Caco-2 (cell line): ENCODE measurements around the gene LIG3. TPM values are rescaled to one million over a fixed set of nuclear protein-coding genes. Genes with fewer than 3 reads are reported as not detected.
"Not testable (repeated sequence)": the region's sequence is repeated elsewhere in the genome, so short reads cannot be mapped to it uniquely, and the experiment has no call there.

ENCODE experiments used
- BruUV-seq: library from RNA; stranded (reverse); fragments of 400-500 nt; replicated peaks from 2 replicates; lab custom pipeline; 2021; lab: Mats Ljungman, UMichigan
- CTCF ChIA-PET: fragments of 300-600 bp; sonication (Branson Sonifier 250); formaldehyde crosslinking; loops from one replicate; lab custom pipeline; 2022; ENCODE audit warnings: antibody characterized with exemption; lab: Charles Lee
- POLR2A ChIA-PET: fragments of 300-600 bp; sonication (Branson Sonifier 250); formaldehyde crosslinking; loops from one replicate; lab custom pipeline; 2022; ENCODE audit warnings: antibody characterized with exemption; lab: Charles Lee
- DNase-seq, 2 experiments: peaks; one replicate each; pipeline versions ENCODE4 v3.0.0 to v3.0.0-alpha.2; 2020 to 2022
- H3K27me3 ChIP-seq: replicated peaks from 2 replicates; pipeline ENCODE4 v1.6.0; 2011; ENCODE audit warnings: low read length; ENCODE audit not compliant: control insufficient read depth, insufficient read depth
- H3K36me3 ChIP-seq: 2 replicates; pipeline ENCODE4 v1.5.1; 2011; ENCODE audit warnings: low read length; ENCODE audit not compliant: control insufficient read depth, insufficient read depth
- H3K4me1 ChIP-seq: fragments of 250-450 bp; sonication (Bioruptor Pico); 2 replicates; pipeline ENCODE4 v1.5.1; 2020; ENCODE audit warnings: mild to moderate bottlenecking
- H3K4me3 ChIP-seq: 2 replicates; pipeline ENCODE4 v1.5.1; 2011; ENCODE audit warnings: low read depth, mild to moderate bottlenecking, control low read depth, low read length
- H3K9me3 ChIP-seq: fragments of 250-450 bp; sonication (Bioruptor Pico); 2 replicates; pipeline ENCODE4 v1.5.1; 2020; ENCODE audit warnings: mild to moderate bottlenecking, moderate library complexity
- H3K27ac Mint-ChIP-seq: one replicate; pipeline ENCODE4 v1.8.0; 2022; ENCODE audit warnings: mixed read lengths; ENCODE audit not compliant: unreplicated experiment
- H3K27me3 Mint-ChIP-seq: one replicate; pipeline ENCODE4 v1.8.0; 2022; ENCODE audit warnings: mixed read lengths; ENCODE audit not compliant: insufficient read depth, unreplicated experiment
- H3K36me3 Mint-ChIP-seq: one replicate; pipeline ENCODE4 v1.8.0; 2022; ENCODE audit warnings: mild to moderate bottlenecking, mixed read lengths; ENCODE audit not compliant: insufficient read depth, unreplicated experiment
- H3K4me1 Mint-ChIP-seq: one replicate; pipeline ENCODE4 v1.8.0; 2022; ENCODE audit warnings: low read depth, mixed read lengths; ENCODE audit not compliant: unreplicated experiment
- H3K4me3 Mint-ChIP-seq: one replicate; pipeline ENCODE4 v1.8.0; 2022; ENCODE audit warnings: mild to moderate bottlenecking, moderate library complexity, mixed read lengths; ENCODE audit not compliant: unreplicated experiment
- H3K9me3 Mint-ChIP-seq: one replicate; pipeline ENCODE4 v1.8.0; 2022; ENCODE audit warnings: mixed read lengths; ENCODE audit not compliant: unreplicated experiment
- intact Hi-C: fragments of 100-400 bp; cut with micrococcal nuclease; formaldehyde crosslinking; loops from one replicate; pipeline ENCODE4 v1.10.0; 2022; ENCODE audit not compliant: unreplicated experiment
- total RNA-seq: library from RNA; stranded (reverse); gene quantifications from 2 replicates; pipeline ENCODE4 v1.2.3, GENCODE V29; 2022
- TF ChIP-seq, protein P1 (sequence below), 2 experiments: fragments of 200-600 bp in 1 of 2; IDR thresholded peaks; 1 replicate in 1 of 2; 2 replicates in 1 of 2; pipeline versions ENCODE4 v1.5.1 to v1.8.0; 2011 to 2022; ENCODE audit warnings: antibody characterized with exemption in 1 of 2, control low read depth in 1 of 2, inconsistent platforms in 1 of 2, low read depth in 1 of 2, low read length in 1 of 2, mild to moderate bottlenecking in 1 of 2, moderate library complexity in 1 of 2; ENCODE audit not compliant: insufficient read depth in 1 of 2, severe bottlenecking in 1 of 2, unreplicated experiment in 1 of 2

LIG3 gene
- total RNA-seq, 1 experiment from 2014 or later = 49.9 TPM

DNA sequence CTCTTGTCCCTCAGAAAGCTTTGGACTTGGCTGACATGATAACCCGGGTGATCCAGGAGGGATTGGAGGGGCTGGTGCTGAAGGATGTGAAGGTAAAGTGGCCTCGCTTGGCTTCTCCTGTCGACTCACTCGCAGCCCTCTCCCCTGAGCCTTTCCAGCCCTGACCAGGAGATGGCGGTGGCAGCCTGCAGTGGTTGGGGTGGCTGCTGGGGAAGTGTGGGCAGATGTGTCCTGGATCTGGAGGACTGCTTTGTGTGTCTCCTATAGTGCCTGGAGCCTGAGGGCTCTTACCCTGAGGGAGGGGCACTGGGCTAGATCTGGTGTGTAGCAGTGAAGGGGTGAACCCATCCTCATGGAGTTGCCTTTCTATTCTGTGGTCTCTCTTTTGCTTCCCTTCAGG lies 17.9 kb downstream of the LIG3 start:
- ChIA-PET POLR2A (no interaction called here), CTCF (no interaction called here)
- Mint-ChIP-seq H3K4me1 (no peaks in the 10 kb centered on the region), H3K4me3 (no peak overlapping the region), H3K27me3 (no peaks in the 10 kb centered on the region), H3K36me3 (peaks cover 30% of the 10 kb centered on the region), H3K9me3 (no peaks in the 10 kb centered on the region), H3K27ac (no peak overlapping the region)
- Histone ChIP-seq H3K4me1 (no peaks in the 10 kb centered on the region), H3K4me3 (no peak overlapping the region), H3K36me3 (peaks cover 2% of the 10 kb centered on the region), H3K27me3 (no peaks in the 10 kb centered on the region), H3K9me3 (no peaks in the 10 kb centered on the region)
- TF ChIP-seq, protein P1, sequence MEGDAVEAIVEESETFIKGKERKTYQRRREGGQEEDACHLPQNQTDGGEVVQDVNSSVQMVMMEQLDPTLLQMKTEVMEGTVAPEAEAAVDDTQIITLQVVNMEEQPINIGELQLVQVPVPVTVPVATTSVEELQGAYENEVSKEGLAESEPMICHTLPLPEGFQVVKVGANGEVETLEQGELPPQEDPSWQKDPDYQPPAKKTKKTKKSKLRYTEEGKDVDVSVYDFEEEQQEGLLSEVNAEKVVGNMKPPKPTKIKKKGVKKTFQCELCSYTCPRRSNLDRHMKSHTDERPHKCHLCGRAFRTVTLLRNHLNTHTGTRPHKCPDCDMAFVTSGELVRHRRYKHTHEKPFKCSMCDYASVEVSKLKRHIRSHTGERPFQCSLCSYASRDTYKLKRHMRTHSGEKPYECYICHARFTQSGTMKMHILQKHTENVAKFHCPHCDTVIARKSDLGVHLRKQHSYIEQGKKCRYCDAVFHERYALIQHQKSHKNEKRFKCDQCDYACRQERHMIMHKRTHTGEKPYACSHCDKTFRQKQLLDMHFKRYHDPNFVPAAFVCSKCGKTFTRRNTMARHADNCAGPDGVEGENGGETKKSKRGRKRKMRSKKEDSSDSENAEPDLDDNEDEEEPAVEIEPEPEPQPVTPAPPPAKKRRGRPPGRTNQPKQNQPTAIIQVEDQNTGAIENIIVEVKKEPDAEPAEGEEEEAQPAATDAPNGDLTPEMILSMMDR (IDR thresholded peaks at IDR 0.05; ENCODE audit: insufficient read depth in 1 of 2, low read depth in 1 of 2, low read length in 1 of 2, severe bottlenecking in 1 of 2, unreplicated experiment in 1 of 2) = peak; percentile 86 to 97
- DNase-seq = peak; percentile 78 to 84
- BruUV-seq = no TSS peak
- intact Hi-C loops = loop anchor here (1.0 to 10.0 kb wide), 4 partner anchors 65 to 537 kb away; partner anchors contain the start of genes RAD51D, RFFL and SLFN12L

DNA sequence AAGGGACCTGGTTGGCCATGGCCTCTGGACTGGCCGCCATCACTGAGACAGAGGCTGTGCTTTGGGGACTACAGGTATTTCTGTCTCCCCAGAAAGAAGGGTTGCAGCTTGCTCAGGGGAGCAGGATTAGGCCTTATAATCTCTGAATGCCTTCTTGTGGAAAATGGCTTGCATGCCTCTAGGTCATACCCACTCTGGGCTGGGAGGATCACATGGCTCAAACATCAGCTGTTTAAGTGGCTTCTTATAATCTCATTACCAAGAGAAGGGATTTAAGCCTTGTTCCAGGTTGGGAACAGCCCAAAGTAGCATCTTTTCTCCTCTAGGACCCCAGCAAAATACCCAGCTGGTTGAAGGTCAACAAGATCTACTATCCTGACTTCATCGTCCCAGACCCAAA lies 19.1 kb downstream of the LIG3 start:
- no peaks in the 10 kb centered on the region for H3K27me3 Mint-ChIP-seq
- no peaks in the 10 kb centered on the region for H3K27me3 ChIP-seq
- no peak for DNase-seq
- no peak overlapping the region for H3K4me3 Mint-ChIP-seq
- ChIA-PET CTCF (no interaction called here), POLR2A (no interaction called here)
- no peak overlapping the region for H3K4me3 ChIP-seq
- H3K4me1 ChIP-seq = no peaks in the 10 kb centered on the region
- H3K36me3 Mint-ChIP-seq = peaks cover 30% of the 10 kb centered on the region
- H3K27ac Mint-ChIP-seq = no peak overlapping the region
- H3K9me3 ChIP-seq = no peaks in the 10 kb centered on the region
- TF ChIP-seq, protein P1 (IDR thresholded peaks at IDR 0.05; ENCODE audit: insufficient read depth in 1 of 2, low read depth in 1 of 2, low read length in 1 of 2, severe bottlenecking in 1 of 2, unreplicated experiment in 1 of 2) = no peak
- intact Hi-C loops = loop anchor here (10.0 kb wide), 1 partner anchor 535 kb away; the partner anchor contains the start of gene SLFN12L
- H3K4me1 Mint-ChIP-seq = no peaks in the 10 kb centered on the region
- H3K36me3 ChIP-seq = peaks cover 4% of the 10 kb centered on the region
- no peaks in the 10 kb centered on the region for H3K9me3 Mint-ChIP-seq
- BruUV-seq = no TSS peak

- intact Hi-C loops, H3K27me3 ChIP-seq: not testable (repeated sequence)
- peaks cover 36% of the 10 kb centered on the region for H3K36me3 Mint-ChIP-seq
Observed at GRCh38 chr17:35000965-35001364, 20.7 kb downstream of the LIG3 start.

GRCh38 chr17:35001549-35001948 lies 21.2 kb downstream of the LIG3 start:
- DNase-seq = no peak
- no peaks in the 10 kb centered on the region for H3K9me3 Mint-ChIP-seq
- H3K36me3 Mint-ChIP-seq = peaks cover 36% of the 10 kb centered on the region
- H3K27ac Mint-ChIP-seq = no peak overlapping the region
- Histone ChIP-seq H3K9me3 (no peaks in the 10 kb centered on the region), H3K4me3 (no peak overlapping the region), H3K36me3 (peaks cover 4% of the 10 kb centered on the region), H3K27me3 (no peaks in the 10 kb centered on the region), H3K4me1 (no peaks in the 10 kb centered on the region)
- ChIA-PET POLR2A (no interaction called here), CTCF (no interaction called here)
- no TSS peak for BruUV-seq
- no peaks in the 10 kb centered on the region for H3K4me1 Mint-ChIP-seq
- TF ChIP-seq, protein P1 (IDR thresholded peaks at IDR 0.05; ENCODE audit: insufficient read depth in 1 of 2, low read depth in 1 of 2, low read length in 1 of 2, severe bottlenecking in 1 of 2, unreplicated experiment in 1 of 2) = no peak
- intact Hi-C loops = no loop called here
- H3K4me3 Mint-ChIP-seq = no peak overlapping the region
- H3K27me3 Mint-ChIP-seq = no peaks in the 10 kb centered on the region

More at GRCh38 chr17:35000965-35001364, 20.7 kb downstream of the LIG3 start:
- H3K4me1 ChIP-seq, H3K36me3 ChIP-seq, H3K4me3 ChIP-seq, H3K27ac Mint-ChIP-seq, CTCF ChIA-PET, H3K9me3 ChIP-seq, H3K27me3 Mint-ChIP-seq, H3K4me1 Mint-ChIP-seq, H3K9me3 Mint-ChIP-seq, H3K4me3 Mint-ChIP-seq, POLR2A ChIA-PET, DNase-seq, BruUV-seq: not testable (repeated sequence)
